ENCODE results near the gene PLPPR2. TPM values are rescaled to one million over a fixed set of nuclear protein-coding genes. Genes with fewer than 3 reads are reported as not detected.

Gene PLPPR2, protein sequence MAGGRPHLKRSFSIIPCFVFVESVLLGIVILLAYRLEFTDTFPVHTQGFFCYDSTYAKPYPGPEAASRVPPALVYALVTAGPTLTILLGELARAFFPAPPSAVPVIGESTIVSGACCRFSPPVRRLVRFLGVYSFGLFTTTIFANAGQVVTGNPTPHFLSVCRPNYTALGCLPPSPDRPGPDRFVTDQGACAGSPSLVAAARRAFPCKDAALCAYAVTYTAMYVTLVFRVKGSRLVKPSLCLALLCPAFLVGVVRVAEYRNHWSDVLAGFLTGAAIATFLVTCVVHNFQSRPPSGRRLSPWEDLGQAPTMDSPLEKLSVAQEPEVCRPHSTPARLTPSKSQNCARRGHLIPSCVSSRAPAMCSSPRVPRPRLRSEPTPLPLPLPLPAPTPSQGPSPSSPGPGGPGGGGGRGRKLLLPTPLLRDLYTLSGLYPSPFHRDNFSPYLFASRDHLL
- polyA plus RNA-seq (44.1 and 47.6 TPM in 2 replicates), polyA minus RNA-seq (56.3 and 64.0 TPM in 2 replicates)

DNA sequence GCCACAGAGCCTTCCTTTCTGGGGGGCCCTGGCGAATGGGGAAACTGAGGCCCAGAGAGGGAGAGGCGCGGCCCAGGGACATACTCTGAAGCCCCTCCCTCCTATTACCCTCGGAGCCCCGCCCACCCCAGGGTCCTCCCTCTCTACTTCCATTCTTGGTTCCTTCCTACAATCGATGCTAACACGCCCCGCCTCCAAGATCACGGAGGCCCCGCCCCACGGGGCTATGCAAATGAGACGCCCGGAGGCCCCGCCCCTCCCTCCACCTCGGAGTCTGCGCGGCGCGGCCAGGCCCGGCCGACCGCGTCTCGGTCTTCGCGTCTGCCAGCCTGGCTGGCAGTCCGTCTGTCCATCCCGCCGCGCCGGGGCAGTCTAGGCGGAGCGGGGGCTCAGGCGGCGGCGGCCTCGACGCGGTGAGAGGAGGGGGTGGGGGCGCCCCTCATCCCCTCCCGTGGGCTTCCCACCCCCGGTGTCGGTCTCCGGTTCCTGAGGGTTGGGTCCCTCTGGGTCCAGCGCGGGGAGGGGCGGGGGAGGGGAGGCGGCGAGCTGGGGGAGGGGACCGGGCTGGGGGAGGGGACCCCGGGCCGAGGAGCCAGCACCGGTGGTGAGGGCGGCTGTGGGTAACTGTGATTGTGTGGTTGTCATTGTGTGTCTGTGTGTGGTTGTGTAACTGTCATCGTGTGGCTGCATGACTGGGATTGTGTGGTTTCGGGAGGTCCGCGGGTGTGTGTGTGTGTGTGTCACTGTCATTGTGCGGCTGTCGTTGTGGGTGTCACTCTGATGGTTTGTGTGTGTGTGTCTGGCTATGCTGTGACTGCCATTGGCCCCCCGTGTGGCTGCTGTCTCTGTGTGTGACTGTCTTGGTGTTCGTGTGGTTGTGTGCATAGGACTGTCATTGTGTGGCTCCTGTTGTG, at the start of gene PLPPR2:
TSS of gene PLPPR2 (plus strand) at position 273 of the 914 bp plus-strand sequence. CDS start 2,242 bp downstream, outside the sequence.
- Histone ChIP-seq H3K79me2 (replicated peaks; ENCODE audit: insufficient read depth, low read length) (peaks cover 10% of the 10 kb centered on the region), H3K27me3 (ENCODE audit: insufficient read depth, low read depth, low read length) (no peaks in the 10 kb centered on the region), H2AFZ (ENCODE audit: low read depth, low read length) (no peak within 1 kb of the TSS), H3K27ac (ENCODE audit: low read length) (peak within 1 kb of the TSS; percentile 62), H3K36me3 (ENCODE audit: insufficient read depth, low read length) (peaks cover 6% of the 10 kb centered on the region), H4K20me1 (ENCODE audit: insufficient read depth) (no peaks in the 10 kb centered on the region), H3K4me2 (ENCODE audit: low read length) (peak within 1 kb of the TSS; percentile 61), H3K4me3 (ENCODE audit: low read length) (peak within 1 kb of the TSS; percentile 81), H3K9me2 (ENCODE audit: insufficient read depth, low read length) (no peaks in the 10 kb centered on the region), H3K9me3 (ENCODE audit: low read length) (no peaks in the 10 kb centered on the region), H3K9ac (ENCODE audit: low read length) (peak within 1 kb of the TSS; percentile 92), H3F3A (ENCODE audit: insufficient read depth, low read length, poor library complexity, severe bottlenecking) (no peaks in the 10 kb centered on the region)
- TF ChIP-seq RAD21 (conservative IDR thresholded peaks at IDR 0.05) = peak; percentile 15
- peak; percentile 43 for TF ChIP-seq MXI1 (conservative IDR thresholded peaks at IDR 0.05; ENCODE audit: poor library complexity, severe bottlenecking)
- TF ChIP-seq, protein P1, sequence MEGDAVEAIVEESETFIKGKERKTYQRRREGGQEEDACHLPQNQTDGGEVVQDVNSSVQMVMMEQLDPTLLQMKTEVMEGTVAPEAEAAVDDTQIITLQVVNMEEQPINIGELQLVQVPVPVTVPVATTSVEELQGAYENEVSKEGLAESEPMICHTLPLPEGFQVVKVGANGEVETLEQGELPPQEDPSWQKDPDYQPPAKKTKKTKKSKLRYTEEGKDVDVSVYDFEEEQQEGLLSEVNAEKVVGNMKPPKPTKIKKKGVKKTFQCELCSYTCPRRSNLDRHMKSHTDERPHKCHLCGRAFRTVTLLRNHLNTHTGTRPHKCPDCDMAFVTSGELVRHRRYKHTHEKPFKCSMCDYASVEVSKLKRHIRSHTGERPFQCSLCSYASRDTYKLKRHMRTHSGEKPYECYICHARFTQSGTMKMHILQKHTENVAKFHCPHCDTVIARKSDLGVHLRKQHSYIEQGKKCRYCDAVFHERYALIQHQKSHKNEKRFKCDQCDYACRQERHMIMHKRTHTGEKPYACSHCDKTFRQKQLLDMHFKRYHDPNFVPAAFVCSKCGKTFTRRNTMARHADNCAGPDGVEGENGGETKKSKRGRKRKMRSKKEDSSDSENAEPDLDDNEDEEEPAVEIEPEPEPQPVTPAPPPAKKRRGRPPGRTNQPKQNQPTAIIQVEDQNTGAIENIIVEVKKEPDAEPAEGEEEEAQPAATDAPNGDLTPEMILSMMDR (IDR thresholded peaks at IDR 0.05; ENCODE audit: poor library complexity, severe bottlenecking) = no peak
- TF ChIP-seq TAF1 (IDR thresholded peaks at IDR 0.05; ENCODE audit: low read depth) = no peak
- TF ChIP-seq, protein P2, sequence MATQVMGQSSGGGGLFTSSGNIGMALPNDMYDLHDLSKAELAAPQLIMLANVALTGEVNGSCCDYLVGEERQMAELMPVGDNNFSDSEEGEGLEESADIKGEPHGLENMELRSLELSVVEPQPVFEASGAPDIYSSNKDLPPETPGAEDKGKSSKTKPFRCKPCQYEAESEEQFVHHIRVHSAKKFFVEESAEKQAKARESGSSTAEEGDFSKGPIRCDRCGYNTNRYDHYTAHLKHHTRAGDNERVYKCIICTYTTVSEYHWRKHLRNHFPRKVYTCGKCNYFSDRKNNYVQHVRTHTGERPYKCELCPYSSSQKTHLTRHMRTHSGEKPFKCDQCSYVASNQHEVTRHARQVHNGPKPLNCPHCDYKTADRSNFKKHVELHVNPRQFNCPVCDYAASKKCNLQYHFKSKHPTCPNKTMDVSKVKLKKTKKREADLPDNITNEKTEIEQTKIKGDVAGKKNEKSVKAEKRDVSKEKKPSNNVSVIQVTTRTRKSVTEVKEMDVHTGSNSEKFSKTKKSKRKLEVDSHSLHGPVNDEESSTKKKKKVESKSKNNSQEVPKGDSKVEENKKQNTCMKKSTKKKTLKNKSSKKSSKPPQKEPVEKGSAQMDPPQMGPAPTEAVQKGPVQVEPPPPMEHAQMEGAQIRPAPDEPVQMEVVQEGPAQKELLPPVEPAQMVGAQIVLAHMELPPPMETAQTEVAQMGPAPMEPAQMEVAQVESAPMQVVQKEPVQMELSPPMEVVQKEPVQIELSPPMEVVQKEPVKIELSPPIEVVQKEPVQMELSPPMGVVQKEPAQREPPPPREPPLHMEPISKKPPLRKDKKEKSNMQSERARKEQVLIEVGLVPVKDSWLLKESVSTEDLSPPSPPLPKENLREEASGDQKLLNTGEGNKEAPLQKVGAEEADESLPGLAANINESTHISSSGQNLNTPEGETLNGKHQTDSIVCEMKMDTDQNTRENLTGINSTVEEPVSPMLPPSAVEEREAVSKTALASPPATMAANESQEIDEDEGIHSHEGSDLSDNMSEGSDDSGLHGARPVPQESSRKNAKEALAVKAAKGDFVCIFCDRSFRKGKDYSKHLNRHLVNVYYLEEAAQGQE (IDR thresholded peaks at IDR 0.05; ENCODE audit: borderline replicate concordance) = peak; percentile 57
- TF ChIP-seq SMC3 (conservative IDR thresholded peaks at IDR 0.05; ENCODE audit: poor library complexity) = peak; percentile 39
- peak; percentile 89 for TF ChIP-seq POLR2AphosphoS5 (IDR thresholded peaks at IDR 0.05)

DNA sequence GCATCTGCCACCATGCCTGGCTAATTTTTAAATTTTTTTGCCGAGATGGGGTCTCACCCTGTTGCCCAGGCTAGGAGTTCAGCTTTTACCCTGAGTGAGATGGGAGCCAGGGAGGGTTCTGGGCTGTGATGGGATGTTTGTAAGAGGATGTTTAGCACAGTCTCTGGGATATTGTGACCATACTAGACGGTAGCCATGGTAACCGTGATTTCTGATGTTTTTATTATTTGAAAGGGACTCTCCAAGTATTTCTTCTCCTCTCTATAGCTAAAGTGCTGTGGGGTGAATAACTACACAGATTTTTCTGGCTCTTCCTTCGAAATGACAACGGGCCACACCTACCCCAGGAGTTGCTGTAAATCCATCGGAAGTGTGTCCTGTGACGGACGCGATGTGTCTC, 48.9 kb upstream of the PLPPR2 start:
- Histone ChIP-seq H3K36me3 (ENCODE audit: insufficient read depth, low read length) (no peaks in the 10 kb centered on the region), H3K9me2 (ENCODE audit: insufficient read depth, low read length) (no peaks in the 10 kb centered on the region), H3K27ac (ENCODE audit: low read length) (no peak overlapping the region), H3K79me2 (replicated peaks; ENCODE audit: insufficient read depth, low read length) (no peaks in the 10 kb centered on the region), H3K4me3 (ENCODE audit: low read length) (no peak overlapping the region), H2AFZ (ENCODE audit: low read depth, low read length) (no peak overlapping the region), H3F3A (ENCODE audit: insufficient read depth, low read length, poor library complexity, severe bottlenecking) (no peaks in the 10 kb centered on the region), H3K4me2 (ENCODE audit: low read length) (no peak overlapping the region), H4K20me1 (ENCODE audit: insufficient read depth) (no peaks in the 10 kb centered on the region), H3K27me3 (ENCODE audit: insufficient read depth, low read depth, low read length) (no peaks in the 10 kb centered on the region), H3K9me3 (ENCODE audit: low read length) (no peaks in the 10 kb centered on the region), H3K9ac (ENCODE audit: low read length) (no peak overlapping the region)
- TF ChIP-seq, protein P2 (IDR thresholded peaks at IDR 0.05; ENCODE audit: borderline replicate concordance) = no peak
- TF ChIP-seq MXI1 (conservative IDR thresholded peaks at IDR 0.05; ENCODE audit: poor library complexity, severe bottlenecking) = no peak
- no peak for TF ChIP-seq RAD21 (conservative IDR thresholded peaks at IDR 0.05)
- no peak for TF ChIP-seq SMC3 (conservative IDR thresholded peaks at IDR 0.05; ENCODE audit: poor library complexity)
- no peak for TF ChIP-seq TAF1 (IDR thresholded peaks at IDR 0.05; ENCODE audit: low read depth)
- TF ChIP-seq, protein P1 (IDR thresholded peaks at IDR 0.05; ENCODE audit: poor library complexity, severe bottlenecking) = no peak
- no peak for TF ChIP-seq EP300 (conservative IDR thresholded peaks at IDR 0.05; ENCODE audit: poor library complexity, severe bottlenecking)
- TF ChIP-seq EZH2 (IDR thresholded peaks at IDR 0.05; ENCODE audit: borderline replicate concordance, insufficient read depth, low read length, poor library complexity, severe bottlenecking) = no peak
